Choroid plexus epithelial cell (primary cell): ENCODE data around the gene DLL4.
A peak's percentile ranks its signal among the peaks of the same experiment; 100 is the strongest.

Source experiments
- DNase-seq: peaks from one replicate; pipeline ENCODE4 v3.0.0-alpha.2; 2010; ENCODE audit warnings: low read depth
- H3K4me3 ChIP-seq: 2 replicates; pipeline ENCODE4 v1.5.1; 2011; ENCODE audit warnings: low read depth, mild to moderate bottlenecking, control low read depth, low read length, moderate library complexity
- CTCF ChIP-seq: conservative IDR thresholded peaks from 2 replicates; pipeline ENCODE4 v1.5.1; 2011; ENCODE audit warnings: low read depth, mild to moderate bottlenecking, control low read depth, inconsistent platforms, low read length, moderate library complexity

DLL4 gene

DNA sequence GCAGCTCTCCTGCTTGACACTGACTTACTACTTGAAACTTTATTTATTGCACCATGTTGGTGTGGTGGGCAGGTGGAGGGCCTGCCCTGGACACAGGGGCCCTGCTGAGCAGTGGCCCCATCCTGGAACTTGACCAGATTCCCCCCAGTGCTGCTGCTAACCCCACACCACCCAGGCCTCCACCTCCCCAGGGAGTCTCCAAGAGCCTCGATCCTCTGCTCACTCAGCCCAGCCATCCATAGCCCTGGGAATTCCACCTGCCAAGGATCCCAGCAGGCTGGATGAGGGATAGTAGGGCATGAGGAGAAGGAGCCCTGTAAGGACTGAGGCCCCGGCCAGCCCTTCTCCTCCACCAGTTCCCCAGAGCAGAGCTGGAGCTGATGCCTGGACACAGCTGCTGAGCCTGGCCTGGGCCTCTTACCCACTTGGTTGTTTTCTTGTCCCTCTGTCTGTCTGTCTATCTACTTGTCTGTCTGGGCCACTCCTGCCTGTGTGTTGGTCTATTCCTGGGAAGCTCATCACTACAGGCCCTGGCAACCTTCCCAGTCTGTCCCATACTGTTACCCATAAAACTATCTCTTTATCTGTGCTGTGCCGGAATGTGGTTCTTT lies 26.9 kb downstream of the DLL4 start:
- TF ChIP-seq CTCF = no peak
- DNase-seq = peak; percentile 52
- no peak overlapping the region for H3K4me3 ChIP-seq

DNA sequence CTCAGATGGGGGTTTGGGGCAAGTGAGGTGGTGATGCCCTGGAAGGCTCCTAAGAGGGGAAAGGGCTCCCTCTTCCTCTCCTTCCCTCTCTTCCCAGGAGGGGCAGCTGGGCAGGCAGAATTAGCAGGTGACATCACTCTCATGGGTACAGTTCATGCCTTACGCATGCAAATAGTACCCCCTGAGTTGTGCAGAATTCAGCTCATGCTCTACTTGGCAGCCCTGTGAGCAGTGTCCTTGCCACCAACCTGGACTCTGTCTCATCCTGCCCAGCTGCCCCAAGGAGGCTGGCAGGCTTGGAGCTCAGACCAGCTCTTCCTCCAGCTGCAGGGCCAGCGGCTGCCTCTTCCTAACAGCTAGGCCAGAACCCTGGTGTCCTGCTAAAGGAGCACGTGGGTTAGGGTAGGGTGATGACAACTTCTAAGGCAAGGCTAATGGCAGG lies 27.4 kb downstream of the DLL4 start:
- no peak for DNase-seq
- H3K4me3 ChIP-seq = no peak overlapping the region
- no peak for TF ChIP-seq CTCF

DNA sequence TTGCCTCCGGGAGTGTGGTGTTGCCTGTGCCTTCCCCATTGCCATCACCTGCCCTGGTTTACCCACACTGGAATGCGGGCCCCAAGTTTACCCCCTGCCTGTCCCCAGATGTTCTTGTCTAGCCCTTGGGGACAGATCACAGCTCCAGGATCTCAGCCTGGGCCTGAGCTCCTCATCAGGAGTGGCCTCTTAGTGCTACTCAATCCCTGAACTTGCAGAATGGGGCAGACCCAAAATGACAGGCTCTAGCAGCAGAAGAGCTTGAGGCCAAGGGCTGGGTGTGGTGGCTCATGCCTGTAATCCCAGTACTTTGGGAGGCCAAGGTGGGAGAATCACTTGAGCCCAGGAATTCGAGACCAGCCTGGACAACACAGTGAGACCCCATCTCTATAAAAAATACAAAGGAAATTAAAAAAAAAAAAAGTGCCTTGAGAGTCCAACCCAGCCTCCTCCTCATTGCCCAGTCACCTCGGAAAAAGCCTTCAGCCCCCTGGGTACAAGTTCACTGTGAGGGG lies 28.0 kb downstream of the DLL4 start:
- DNase-seq = no peak
- H3K4me3 ChIP-seq = no peak overlapping the region
- no peak for TF ChIP-seq CTCF

GRCh38 chr15:40957581-40958051 lies 28.5 kb downstream of the DLL4 start:
- no peak for DNase-seq
- no peak overlapping the region for H3K4me3 ChIP-seq
- no peak for TF ChIP-seq CTCF

DNA sequence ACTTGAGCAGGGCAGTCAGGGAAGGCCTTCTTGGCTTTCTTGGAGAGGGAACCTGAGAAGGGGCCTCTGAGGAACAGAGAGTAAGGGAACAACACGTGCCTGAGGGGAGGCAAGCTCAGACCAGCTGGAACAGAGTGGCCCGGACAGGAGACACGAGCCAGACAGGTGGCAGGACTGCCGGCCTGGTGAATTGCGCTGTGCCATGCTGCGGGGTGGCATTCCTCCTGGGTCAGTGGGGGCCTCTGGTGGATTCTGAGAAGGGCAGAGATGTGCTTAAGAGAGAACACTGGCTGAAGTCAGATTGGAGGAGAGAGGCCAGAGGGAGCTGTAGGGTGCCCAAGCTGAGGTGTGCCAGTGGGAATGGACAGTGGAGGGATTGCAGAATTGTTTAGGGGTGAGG lies 29.0 kb downstream of the DLL4 start:
- TF ChIP-seq CTCF = no peak
- no peak for DNase-seq
- no peak overlapping the region for H3K4me3 ChIP-seq

GRCh38 chr15:40958723-40959122 lies 29.6 kb downstream of the DLL4 start:
- DNase-seq = no peak
- H3K4me3 ChIP-seq = no peak overlapping the region
- TF ChIP-seq CTCF = no peak

- no peak for DNase-seq
- no peak for TF ChIP-seq CTCF
- H3K4me3 ChIP-seq = no peak overlapping the region
Measured at GRCh38 chr15:40959331-40960141, 30.4 kb downstream of the DLL4 start.
